ENCODE results near the gene TMEM98.
"Not testable (repeated sequence)": the region's sequence is repeated elsewhere in the genome, so short reads cannot be mapped to it uniquely, and the experiment has no call there.

TMEM98 gene

DNA sequence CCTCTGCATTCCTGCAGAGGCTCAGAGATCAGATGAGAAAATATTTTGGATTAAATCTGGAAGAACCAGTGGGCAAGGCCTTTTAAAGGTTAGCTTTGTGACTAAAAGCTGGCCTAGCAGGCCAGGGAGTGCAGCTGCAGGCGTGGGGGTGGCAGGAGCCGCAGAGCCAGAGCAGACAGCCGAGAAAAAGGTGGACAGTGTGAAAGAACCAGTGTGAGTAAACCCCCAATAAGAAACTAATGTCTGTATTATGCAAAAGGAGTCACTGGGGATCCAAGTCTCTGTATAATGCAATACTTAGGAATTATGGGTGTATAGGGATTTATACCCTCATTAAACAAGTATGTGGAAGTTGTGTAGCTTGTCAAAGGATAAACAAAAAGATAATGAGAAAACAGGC is 42.3 kb downstream of the TMEM98 start:
- TF ChIP-seq, protein P1, sequence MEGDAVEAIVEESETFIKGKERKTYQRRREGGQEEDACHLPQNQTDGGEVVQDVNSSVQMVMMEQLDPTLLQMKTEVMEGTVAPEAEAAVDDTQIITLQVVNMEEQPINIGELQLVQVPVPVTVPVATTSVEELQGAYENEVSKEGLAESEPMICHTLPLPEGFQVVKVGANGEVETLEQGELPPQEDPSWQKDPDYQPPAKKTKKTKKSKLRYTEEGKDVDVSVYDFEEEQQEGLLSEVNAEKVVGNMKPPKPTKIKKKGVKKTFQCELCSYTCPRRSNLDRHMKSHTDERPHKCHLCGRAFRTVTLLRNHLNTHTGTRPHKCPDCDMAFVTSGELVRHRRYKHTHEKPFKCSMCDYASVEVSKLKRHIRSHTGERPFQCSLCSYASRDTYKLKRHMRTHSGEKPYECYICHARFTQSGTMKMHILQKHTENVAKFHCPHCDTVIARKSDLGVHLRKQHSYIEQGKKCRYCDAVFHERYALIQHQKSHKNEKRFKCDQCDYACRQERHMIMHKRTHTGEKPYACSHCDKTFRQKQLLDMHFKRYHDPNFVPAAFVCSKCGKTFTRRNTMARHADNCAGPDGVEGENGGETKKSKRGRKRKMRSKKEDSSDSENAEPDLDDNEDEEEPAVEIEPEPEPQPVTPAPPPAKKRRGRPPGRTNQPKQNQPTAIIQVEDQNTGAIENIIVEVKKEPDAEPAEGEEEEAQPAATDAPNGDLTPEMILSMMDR (IDR thresholded peaks at IDR 0.05; ENCODE audit: borderline replicate concordance, insufficient read depth, low read depth, low read length) = no peak
- no peak overlapping the region for H3K4me3 ChIP-seq (ENCODE audit: low read depth, low read length)

DNA sequence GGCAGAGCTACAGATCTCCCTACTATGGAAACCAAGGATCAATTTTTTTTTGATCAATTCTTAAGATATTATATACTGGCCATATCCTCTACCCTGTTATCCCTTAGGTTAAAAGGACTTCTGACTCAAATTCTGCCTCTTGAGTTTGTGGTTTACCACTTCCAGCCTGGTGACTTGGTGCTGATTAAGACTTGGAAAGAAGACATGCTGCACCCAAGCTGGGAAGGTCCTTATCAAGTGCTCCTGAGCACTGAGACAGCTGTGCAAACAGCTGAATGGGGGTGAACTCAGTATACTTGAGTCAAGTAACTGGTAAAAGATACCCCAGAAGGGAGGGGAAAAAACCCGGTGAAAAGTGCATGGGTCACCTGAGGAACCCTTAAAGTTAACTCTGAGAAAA is 43.2 kb downstream of the TMEM98 start:
- TF ChIP-seq, protein P1 (IDR thresholded peaks at IDR 0.05; ENCODE audit: borderline replicate concordance, insufficient read depth, low read depth, low read length) = no peak
- no peak overlapping the region for H3K4me3 ChIP-seq (ENCODE audit: low read depth, low read length)

DNA sequence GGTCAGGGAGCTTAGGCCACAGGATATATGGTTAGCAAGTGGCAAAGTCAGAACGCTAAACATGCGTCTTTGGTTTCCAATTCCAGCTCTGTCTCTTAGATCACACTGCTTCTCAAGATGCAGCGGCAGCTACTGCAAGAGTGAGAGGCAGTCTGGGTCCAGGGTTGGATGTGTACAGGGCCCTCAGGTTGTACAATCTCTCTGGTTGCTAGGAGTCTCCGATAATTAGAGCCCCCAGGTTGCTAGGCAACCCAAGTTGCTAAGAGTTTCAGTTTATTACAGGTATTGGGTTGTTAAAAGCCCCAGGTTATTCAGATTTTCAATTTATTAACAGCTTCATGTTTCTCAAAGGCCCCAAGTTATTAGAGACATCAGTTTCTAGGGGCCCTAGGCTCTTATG is 48.2 kb downstream of the TMEM98 start:
- TF ChIP-seq, protein P1 (IDR thresholded peaks at IDR 0.05; ENCODE audit: borderline replicate concordance, insufficient read depth, low read depth, low read length) = no peak
- no peak overlapping the region for H3K4me3 ChIP-seq (ENCODE audit: low read depth, low read length)

DNA sequence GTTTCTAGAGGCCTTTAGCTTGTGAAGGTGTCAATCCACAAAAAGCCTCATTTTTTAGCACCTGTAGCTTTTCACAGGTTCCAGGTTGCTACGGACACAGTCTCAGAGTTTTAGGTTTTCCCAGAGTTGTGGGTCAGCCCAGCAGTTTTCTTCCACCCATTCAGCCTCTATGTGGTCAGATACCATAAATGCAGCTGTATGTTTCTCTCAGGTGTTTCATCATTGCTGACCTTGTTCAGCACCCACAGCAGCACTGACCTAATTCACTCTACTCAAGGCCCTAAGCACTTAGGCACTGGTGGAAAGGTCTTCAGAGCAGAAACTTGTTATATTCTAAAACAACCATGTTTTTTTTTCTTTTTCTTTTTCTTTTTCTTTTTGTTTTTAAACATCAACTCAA is 48.7 kb downstream of the TMEM98 start:
- no peak overlapping the region for H3K4me3 ChIP-seq (ENCODE audit: low read depth, low read length)
- TF ChIP-seq, protein P1 (IDR thresholded peaks at IDR 0.05; ENCODE audit: borderline replicate concordance, insufficient read depth, low read depth, low read length) = no peak

DNA sequence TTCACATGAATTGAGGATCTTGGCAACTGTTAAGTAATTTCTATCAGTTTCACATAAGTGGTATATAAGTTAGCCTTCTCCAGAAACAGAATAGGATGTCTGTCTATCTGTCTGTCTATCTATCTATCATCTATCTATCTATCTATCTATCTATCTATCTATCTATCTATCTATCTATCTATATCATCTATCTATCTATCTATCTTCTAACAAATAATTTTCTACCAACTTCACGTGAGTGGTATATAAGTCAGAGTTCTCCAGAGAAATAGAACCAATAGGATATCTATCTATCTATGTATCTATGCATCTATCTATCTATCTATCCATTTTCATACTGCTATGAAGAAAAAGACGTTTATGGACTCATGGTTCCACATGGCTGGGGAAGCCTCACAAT is 52.3 kb downstream of the TMEM98 start:
- TF ChIP-seq, protein P1 (IDR thresholded peaks at IDR 0.05; ENCODE audit: borderline replicate concordance, insufficient read depth, low read depth, low read length) = no peak
- no peak overlapping the region for H3K4me3 ChIP-seq (ENCODE audit: low read depth, low read length)

DNA sequence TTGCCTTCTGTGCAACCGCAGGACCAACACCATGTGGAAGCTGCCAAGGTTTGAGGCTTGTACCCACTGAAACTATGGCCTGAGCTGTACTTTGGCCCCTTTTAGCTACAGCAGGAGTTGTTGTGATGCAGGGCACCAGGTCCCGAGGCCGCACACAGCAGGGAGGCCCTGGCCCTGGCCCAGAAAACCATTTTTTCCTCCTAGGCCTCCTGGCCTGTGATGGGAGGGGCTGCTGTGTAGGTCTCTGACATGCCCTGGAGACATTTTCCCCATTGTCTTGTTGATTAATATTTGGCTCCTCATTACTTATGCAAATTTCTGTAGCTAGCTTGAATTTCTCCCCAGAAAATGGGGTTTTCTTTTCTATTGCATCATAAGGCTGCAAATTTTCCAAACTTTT is 53.7 kb downstream of the TMEM98 start:
- not testable (repeated sequence) for H3K4me3 ChIP-seq (ENCODE audit: low read depth, low read length)

DNA sequence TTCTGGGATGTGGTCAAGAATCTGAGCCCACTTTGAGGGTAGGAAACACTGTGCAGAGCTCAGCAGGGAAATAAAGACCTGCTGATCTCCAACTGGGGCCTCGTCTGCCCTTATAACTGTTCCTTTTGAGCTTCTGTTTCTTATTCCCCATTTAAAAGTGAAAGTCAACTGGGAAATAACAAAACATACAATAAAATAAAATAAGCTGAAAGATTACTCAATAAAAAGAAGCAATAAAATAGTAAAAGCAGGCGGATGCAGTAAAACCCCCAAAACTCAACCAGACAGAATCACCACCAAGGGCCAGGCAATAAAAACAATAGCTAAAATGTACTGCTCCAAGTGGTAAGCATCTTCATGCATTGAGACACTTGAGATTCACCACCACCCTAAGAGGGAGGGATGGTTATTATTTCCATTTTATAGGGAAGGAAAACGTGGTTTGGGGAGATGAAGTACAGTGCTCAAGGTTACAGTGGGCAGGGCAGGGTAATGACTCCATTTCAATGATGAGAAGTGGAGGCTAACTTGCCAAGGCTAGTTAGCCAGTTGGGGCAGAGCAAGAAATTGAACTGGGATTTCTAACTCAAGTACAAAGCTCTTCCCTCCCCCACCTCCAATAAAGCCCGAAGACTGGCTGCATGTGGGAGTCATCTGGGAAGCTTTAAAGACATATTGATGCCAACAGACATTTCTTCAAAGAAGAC is 57.2 kb downstream of the TMEM98 start:
- TF ChIP-seq, protein P1 (IDR thresholded peaks at IDR 0.05; ENCODE audit: borderline replicate concordance, insufficient read depth, low read depth, low read length) = no peak
- H3K4me3 ChIP-seq (ENCODE audit: low read depth, low read length) = no peak overlapping the region

DNA sequence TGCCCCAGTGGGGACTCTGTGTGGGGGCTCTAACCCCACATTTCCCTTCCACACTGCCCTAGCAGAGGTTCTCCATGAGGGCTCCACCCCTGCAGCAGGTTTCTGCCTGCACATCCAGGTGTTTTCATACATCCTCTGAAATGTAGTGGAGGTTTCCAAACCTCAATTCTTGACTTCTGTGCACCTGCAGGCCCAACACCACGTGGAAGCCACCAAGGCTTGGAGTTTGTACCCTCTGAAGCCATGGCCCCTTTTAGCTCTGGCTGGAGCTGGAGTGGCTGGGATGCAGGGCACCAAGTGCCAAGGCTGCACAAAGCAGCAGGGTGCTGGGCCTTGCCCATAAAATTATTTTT is 59.5 kb downstream of the TMEM98 start:
- H3K4me3 ChIP-seq (ENCODE audit: low read depth, low read length) = not testable (repeated sequence)

DNA sequence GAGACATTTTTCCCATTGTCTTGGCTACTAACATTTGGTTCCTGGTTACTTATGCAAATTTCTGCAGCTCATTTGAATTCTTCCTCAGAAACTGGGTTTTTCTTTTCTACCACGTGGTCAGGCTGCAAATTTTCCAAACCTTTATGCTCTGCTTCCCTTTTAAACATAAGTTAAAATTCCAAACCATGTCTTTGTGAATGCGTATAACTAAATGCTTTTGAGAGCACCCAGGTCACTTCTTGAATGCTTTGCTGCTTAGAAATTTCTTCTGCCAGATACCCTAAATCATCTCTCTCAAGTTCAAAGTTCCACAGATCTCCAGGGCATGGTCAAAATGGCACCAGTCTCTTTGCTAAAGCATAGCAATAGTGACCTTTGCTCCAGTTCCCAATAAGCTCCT is 59.9 kb downstream of the TMEM98 start:
- H3K4me3 ChIP-seq (ENCODE audit: low read depth, low read length) = not testable (repeated sequence)
